COR-L47 (cell line): ENCODE measurements around the gene RNF14.

Source experiments
- DNase-seq: peaks from one replicate; lab custom pipeline; 2025; lab: John Stamatoyannopoulos, UW

The RNF14 gene

GRCh38 chr5:141976176-141976575 is 7.3 kb downstream of the RNF14 start:
- no peak for DNase-seq

GRCh38 chr5:141978389-141978788 is 9.5 kb downstream of the RNF14 start:
- no peak for DNase-seq

DNA sequence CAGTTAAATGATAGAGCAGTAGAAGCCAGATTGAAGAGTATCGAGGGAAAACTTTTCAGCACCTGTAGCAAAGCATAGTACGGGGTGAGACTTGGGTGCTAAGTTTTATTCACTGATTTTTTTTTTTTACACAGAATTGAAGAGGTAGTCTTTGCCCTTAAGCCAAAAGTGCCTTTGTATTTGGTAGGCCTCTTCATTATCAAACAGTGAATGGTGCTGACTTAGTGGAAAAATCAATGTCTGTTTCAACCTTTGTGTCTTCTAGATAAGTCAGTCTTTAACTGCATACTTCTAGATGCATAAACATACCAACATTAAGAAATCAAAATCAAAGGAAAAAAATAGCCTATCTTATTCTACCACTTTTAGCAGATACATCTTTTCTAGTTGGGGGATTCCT is 13.7 kb downstream of the RNF14 start:
- DNase-seq, result no peak

- no peak for DNase-seq
Measured at GRCh38 chr5:141986072-141986471, 17.2 kb downstream of the RNF14 start.

GRCh38 chr5:141989720-141990119 is 20.8 kb downstream of the RNF14 start:
- DNase-seq, result no peak

GRCh38 chr5:141992349-141992963 is 23.6 kb downstream of the RNF14 start:
- DNase-seq, result peak; percentile 33

- no peak for DNase-seq
Measured at GRCh38 chr5:141994511-141995136, 25.7 kb downstream of the RNF14 start.

DNA sequence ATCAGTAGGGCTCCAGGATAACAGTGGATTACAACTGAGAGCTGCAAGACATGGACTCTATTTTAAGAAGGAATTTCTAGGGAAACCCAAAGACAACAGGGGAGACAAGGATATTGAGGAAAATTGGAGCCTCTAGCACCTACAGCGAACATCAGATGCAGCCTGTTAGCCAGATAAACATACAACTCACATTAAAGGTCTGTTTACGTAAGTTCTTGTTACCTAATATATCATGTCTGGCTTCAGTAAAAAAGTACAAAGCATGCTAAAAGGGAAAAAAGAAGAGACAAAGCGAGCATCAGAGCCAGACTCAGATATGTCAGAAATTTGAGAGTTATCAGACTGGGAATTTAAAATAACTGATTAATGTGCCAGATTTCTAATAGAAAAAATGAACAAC is 26.8 kb downstream of the RNF14 start:
- DNase-seq, result no peak

GRCh38 chr5:141997358-141997960 is 28.6 kb downstream of the RNF14 start:
- no peak for DNase-seq

DNA sequence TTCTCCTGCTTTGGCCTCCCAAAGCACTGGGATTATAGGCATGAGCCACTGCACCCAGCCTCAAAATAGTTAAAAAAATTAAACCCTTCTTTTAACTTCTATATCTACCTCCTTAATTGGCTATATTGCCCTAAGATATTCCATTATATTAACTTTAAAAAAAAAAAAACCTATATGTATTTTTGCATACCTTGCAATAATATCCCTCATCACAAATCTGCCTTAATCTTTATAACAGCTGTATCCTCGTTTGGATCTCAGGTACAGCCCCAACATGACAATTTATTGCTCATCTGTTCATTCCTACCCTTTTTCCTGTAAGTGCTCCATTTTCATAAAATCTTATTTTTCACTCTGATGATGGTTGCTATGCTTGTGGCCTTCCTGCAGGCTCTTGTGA is 31.3 kb downstream of the RNF14 start:
- no peak for DNase-seq

DNA sequence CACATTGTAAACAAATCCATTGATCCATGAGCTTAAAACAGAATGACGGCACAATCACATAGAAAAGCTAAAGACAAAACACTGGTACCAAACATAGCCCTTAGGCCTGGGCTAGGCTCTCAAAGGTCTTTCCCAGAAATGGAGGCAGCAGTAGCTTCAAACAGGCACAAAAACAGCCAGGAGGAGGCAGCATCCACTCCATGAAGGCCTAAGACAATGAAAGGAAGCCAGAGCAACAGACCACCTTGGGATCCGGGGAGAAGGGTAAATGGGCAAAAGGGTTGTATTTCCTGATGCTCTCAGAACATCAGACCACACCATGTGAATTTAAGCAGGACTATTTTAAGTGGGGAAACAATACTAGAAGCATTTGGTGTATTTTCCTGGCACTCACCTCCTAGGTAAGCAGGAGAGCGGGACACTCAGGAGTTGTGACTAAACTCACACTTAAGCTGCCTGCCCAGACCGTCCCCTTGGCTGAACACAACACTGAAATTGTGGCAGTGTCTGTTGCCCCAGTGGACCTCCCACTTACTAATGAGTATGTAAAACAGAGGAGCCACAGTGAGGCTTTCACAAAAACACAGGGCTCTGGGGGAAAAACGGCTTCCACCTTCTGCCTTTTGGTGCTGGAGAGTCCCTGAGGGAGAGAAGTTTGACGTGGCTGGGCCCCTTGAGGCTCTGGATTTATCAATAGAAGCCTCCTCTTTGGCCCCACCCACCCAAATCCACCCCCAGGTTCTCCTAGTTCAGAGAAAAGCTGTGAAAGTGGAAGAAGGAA is 32.0 kb downstream of the RNF14 start:
- DNase-seq, result no peak

GRCh38 chr5:142003266-142003800 is 34.4 kb downstream of the RNF14 start:
- DNase-seq, result no peak

- no peak for DNase-seq
Measured at GRCh38 chr5:142006363-142007236, 37.7 kb downstream of the RNF14 start.

GRCh38 chr5:142007237-142007544 is 38.3 kb downstream of the RNF14 start:
- no peak for DNase-seq

DNA sequence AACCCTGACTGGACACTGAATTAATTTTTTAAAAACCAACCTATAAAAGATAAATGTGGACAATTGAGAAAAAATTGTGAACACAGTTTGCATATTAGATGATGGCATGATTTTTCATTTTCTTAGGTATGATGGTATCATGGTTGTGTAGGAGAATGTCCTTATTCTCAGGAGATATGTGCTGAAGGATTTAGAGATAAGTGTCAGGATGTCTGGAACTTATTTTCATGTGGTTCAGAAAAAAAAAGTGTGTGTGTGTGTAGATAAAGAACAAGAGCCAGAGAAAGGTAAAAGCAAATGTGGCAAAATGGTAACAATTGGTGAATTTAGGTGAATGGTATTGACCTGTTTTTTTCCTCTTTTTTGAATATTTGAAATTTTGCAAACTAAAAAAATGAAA is 39.9 kb downstream of the RNF14 start:
- no peak for DNase-seq

- no peak for DNase-seq
Measured at GRCh38 chr5:142009886-142010285, 41.0 kb downstream of the RNF14 start.

DNA sequence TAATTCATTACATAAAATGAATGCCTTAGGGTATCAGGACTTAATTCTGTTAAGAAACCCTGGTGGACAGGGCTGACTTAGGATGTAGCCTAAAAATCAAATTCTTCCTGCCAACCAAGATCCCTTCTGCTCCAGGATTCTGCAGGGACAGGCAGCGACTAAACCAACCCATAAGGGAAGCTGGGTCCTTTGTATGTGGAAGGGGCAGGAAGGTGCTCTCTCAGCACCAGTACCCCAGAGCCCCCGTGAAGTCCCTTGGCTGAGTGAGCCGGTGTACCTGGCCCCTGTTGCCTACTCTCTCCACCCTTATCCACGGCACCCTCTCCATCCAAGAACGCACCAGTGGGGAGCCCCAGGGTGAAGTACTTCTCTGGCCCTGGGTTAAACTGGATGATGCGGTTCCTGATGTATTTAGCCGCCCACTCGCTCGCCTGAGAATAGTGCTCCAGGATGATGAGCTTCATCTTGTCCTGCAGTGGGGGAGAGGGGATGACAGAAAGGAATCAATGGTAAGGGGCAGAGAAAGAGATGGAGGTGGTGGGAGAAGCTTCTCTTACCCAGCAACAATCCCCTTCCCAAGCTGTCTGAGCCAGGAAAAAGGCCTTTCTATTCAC is 42.8 kb downstream of the RNF14 start:
- DNase-seq, result no peak

DNA sequence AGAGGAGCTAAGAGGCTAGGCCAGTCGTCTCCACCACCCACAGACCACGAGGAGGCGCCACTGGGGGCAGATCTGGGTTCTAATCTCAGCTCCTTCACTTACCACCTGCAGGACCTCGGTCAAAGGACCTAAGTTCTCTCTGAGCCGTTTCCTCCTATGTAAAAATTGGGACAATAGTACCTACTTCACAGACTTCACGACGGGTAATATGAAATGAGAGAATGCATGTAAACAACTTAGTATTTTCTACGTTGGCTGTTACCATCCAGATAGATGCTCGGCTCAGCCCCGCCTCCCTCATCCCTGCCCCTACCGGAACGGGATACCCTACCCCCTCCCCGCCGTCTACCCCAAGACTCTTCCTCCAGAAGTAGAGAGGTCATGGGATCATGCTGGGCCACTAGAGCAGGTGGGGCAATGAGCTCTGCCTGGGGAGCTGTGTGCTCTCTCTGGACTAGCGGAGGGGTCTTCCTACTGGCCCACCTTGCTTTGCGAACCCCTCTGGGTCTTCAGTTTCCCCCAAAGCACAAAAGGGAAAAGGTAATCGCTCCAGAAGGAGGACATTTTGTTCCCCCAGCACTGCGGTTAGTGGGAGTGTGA is 43.4 kb downstream of the RNF14 start:
- DNase-seq, result peak; percentile 15

GRCh38 chr5:142012792-142013388 is 44.0 kb downstream of the RNF14 start, which contains the start of gene GNPDA1:
Gene GNPDA1, minus strand, starts transcription at chr5:142013027. Its CDS starts 992 bp downstream, at chr5:142012035.
- peak; percentile 69 for DNase-seq

DNA sequence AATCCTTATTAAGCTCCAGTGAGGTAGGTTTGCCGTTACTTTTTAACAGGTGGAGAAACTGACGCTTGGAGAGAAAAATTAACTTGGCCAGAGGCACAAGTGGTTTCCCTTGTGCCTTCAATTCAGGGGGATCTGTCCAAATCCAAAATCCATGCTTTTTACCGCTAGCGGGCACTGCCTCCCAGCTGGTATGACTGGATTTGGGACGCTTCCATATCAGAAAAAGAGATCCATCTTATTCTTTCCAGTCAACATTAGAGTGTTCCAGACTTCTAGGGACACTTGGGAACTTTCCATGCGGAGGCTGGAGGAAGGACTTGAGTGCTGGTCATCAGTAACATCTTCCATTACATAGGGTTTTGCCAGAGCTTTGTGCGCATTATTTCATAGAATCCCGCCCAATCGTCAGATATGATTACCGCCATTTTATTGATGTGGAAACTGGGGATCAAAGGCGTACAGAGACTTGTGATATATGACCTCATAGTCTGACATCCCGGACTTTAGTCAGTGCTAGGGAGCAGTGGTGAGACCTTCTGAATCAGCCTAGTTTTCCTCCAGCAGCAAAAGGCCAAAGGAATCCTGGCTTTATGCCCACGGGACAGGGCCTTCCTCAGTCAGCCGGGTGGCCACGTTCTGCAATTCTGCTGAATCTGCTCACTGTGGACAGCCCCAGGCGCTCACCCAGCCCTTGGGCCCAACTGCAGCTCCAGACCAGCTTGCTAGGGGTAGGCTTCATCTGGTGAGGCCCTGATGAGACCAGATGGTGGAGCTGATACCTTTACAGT is 45.0 kb downstream of the RNF14 start:
- DNase-seq, result no peak
